NCI-H1694 (cell line): ENCODE results near the gene TMPRSS6.

Experiments
- DNase-seq: peaks from one replicate; lab custom pipeline; 2025; lab: John Stamatoyannopoulos, UW

TMPRSS6 gene

GRCh38 chr22:37140686-37141323, 31.3 kb upstream of the TMPRSS6 start:
- DNase-seq = no peak

DNA sequence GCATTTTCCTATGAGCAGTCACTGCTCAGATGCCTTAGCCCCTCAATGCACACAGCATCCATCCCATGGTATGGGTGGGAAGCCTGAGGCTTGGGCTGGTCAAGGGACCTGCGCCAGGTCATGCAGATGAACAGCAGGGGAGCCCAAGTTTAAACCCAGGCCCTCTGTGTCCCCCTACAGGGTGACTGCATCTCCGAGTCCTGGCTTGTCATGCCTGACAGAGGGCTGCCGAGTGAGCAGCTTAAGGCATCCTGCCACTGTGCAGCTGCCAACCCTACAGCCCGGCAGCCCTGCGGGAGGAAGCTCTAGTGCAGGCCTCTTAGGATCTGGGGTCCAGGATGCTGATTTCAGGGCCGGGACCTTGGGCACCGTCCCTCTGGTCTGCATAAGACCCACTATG, 30.2 kb upstream of the TMPRSS6 start:
- DNase-seq = no peak

GRCh38 chr22:37138849-37139561, 29.5 kb upstream of the TMPRSS6 start:
- DNase-seq = no peak

- DNase-seq = no peak
These were observed 28.6 kb upstream of the TMPRSS6 start for GRCh38 chr22:37137903-37138665.

DNA sequence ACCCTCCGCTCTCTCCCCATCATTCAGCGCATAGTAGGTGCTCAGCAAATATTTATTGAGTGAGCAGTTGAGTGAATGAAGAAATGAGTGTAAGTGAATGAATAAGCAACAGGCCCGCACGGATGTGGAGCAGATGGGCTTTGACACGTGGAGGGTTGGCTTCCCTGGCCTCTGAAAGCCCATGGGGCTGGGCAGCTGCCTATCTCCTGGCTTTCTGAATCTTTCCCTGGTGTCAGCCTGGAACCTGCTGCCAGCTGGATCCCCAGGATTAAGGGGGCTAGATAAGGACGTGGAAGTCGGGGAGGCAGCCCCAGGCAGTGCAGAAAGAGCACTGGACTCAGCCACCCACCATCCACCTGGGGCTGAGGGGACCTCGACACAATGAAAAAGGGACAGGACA, 27.6 kb upstream of the TMPRSS6 start:
- DNase-seq = no peak

GRCh38 chr22:37135023-37135422, 25.5 kb upstream of the TMPRSS6 start:
- no peak for DNase-seq

DNA sequence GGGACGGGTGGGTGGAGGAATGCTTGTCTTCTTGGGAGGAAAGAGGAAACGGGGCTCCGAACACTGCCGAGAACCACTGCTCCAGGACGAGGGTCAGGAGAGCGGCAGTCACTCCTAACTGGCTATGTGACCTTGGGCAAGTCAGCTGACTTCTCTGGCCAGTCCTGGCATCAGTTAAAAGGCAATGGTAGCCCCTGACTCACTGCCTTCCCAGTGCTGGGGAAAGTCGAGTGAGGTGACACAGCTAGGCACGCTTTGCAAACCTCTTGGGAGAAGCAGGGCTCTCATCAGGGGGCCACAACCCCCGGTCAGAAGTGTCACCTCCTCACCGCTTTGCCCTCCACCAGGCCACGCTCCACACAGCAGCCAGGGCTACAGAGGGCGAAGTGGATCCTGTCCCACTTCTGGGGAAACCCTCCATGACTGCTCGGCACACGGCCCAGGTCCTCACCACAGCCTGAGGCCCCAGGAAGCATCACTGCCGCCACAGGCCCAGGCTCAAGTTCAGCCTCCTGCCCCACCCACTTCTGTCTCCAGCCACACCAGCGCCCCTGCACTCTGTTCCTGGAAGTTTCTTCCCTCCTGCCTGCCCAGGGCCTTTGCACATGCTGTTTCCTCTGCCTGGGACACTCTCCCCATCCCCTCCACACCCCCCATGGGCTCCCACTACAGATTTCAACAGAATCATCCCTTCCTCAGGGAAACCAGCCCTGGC, 23.9 kb upstream of the TMPRSS6 start:
- no peak for DNase-seq

GRCh38 chr22:37132773-37133172, 23.3 kb upstream of the TMPRSS6 start:
- no peak for DNase-seq

DNA sequence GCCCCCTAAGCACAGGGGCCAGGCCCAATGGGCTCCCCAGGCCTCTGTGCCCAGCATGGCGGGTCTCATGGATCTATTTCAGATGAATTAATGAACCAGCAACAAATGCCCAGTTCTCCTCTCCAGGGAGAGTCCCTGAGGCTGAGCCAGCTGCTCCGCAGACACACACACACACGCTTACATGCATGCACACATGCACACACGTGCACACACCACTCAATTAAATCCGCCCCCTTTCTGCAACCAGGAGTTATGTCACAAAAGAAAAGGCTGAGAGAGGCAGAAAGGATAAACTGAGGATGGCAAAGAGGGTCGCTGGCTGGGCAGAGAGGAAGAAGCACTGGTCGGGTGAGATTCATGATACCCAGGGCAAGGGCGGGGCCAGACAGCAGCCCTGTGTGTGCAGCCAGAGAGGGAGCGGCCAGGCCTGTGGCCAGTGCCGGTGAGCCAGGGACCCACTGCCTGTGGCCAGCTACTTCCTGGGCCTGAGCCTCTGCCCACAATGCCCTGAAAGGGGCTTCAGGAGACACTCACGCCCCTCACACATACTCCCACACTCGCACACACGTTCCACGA, 20.4 kb upstream of the TMPRSS6 start:
- no peak for DNase-seq

DNA sequence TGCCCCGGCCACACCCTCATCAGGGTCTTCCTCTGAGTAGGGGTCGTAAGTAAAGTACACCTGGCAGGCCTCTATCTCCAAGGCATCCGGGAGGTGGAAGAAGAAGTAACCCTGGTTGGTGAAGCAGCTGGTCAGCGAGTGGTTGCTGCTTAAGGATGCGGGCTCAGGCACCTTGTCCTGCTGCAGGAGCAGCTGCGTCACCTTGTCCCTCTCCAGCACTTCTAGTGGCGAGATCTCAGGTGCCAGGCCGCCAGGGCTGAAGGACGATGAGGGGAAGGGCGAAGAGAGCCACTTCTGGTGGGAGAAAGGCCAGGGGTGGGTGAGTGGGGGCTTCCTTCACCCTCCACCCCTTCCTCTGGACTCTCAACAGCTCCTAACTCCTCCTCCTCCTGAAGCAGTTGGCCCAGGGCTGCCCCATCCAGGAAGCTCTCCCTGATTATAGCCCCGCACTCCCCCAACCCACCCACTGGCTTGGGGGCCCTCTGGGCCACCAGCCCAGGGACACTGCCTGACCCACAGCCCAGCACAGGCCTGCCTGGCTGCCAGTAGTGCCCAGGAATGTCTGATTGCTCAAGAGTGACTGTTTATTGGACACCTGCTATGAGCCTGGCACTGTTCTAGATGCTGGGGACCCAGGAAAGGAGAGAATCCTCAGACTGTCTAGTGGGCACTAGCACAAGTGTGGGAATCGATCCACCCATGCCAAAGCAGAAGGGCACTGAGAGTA, 19.2 kb upstream of the TMPRSS6 start:
- DNase-seq = no peak

GRCh38 chr22:37127350-37127878, 17.9 kb upstream of the TMPRSS6 start:
- no peak for DNase-seq

GRCh38 chr22:37126882-37127281, 17.4 kb upstream of the TMPRSS6 start:
- DNase-seq = no peak

GRCh38 chr22:37126383-37126782, 16.9 kb upstream of the TMPRSS6 start:
- DNase-seq = no peak

DNA sequence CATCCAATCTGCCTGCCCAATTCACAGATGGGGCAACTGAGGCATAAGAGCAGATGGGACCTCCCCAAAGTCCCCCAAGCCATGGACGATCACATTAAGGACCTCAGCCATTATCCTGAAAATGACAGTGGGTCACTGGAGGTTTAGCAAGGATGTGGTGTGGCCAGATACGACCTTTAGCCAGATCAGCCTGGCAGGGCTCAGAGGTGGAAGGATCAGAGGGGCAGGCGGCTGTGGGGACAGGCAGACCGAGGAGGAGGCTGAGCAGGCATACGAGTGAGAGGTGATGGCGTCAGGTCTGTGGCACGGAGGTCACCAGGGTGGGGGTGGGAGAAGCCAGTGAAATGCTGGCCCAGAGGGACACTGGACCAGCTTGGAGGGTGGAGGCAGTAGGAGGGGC, 14.1 kb upstream of the TMPRSS6 start:
- no peak for DNase-seq

GRCh38 chr22:37122598-37123180, 13.2 kb upstream of the TMPRSS6 start:
- DNase-seq = no peak

DNA sequence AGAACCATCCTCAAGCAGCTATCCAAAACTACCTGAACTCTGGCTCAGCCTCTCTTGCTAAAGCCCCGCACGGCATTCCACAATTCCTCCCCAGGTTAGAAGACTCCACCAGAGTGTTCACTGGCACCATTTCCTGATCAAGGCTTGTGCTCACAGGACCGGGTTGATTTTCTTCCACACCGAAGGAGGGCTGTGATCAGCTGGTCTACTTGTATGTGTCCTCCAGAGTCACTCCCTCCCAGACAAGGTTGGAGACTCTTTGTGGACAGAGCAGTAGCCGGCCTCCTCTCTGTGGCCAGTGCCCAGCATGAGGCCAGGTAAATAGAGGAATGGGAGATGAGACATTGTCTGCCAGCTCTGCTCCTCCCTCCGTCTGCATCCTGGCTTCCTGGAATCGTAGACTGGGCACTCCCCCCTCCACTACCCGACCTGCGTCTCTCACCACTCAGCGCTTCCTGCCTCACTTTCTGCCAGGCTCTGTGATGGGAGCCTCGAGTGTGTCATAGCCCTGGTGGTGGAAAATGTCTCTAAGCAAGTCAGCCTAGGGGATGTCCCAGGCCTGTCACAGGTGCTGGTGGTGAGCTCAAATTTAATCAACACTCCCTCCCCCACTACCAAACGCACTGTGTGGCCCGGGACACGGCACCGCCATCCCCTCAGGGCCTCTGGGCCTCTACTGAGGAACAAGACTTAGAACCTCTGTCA, 12.5 kb upstream of the TMPRSS6 start:
- DNase-seq = no peak

GRCh38 chr22:37120569-37121340, 11.2 kb upstream of the TMPRSS6 start:
- no peak for DNase-seq

DNA sequence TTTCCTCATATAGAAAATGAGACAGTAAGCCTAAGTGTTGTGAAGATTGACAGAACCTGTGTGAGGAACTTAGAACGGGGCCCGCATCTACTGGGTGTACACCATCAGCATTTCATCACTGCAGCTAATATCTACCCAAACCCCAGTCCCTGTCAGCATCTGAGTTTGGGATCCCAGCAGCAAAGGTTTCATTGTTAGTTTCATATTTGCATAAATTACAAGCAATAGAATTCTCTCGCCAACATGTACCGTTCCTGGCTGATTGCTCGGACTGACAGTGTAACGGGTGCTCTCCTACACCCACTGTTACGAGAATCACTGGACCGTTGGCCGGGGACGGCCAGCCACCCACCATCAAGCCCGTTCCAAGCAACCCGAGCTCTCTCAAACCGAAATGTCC, 10.4 kb upstream of the TMPRSS6 start:
- no peak for DNase-seq

DNA sequence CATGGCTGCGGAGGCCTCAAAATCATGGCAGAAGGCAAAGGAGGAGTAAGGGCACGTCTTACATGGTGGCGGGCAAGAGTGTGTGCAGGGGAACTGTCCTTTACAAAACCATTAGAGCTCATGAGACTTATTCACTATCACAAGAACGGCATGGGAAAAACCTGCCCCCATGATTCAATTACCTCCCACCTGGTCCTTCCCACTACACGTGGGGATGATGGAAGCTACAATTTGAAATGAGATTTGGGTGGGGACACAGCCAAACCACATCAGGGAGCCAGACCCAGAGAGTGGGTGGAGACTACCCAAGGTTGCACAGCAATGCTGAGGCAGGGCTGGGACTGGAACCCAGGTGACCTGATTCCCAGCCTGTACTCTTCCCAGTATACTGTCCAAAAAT, 8.6 kb upstream of the TMPRSS6 start:
- DNase-seq = no peak
